Progenitor cell of endocrine pancreas (in vitro differentiated cells): ENCODE measurements around the gene CCM2L. TPM values are rescaled to one million over a fixed set of nuclear protein-coding genes. Genes with fewer than 3 reads are reported as not detected.

Source experiments
- DNase-seq: peaks from one replicate; pipeline ENCODE4 v3.0.0; 2021; ENCODE audit warnings: low spot score; ENCODE audit not compliant: unreplicated experiment
- H3K27ac Mint-ChIP-seq: 2 replicates; pipeline ENCODE4 v1.8.0; 2021; ENCODE audit warnings: mild to moderate bottlenecking, moderate library complexity, mixed read lengths
- H3K27me3 Mint-ChIP-seq: 2 replicates; pipeline ENCODE4 v1.8.0; 2021; ENCODE audit warnings: mixed read lengths
- H3K36me3 Mint-ChIP-seq: 2 replicates; pipeline ENCODE4 v1.8.0; 2022; ENCODE audit warnings: mixed read lengths; ENCODE audit not compliant: insufficient read depth
- H3K4me1 Mint-ChIP-seq: 2 replicates; pipeline ENCODE4 v1.8.0; 2021; ENCODE audit warnings: low read depth, mixed read lengths
- H3K4me3 Mint-ChIP-seq: 2 replicates; pipeline ENCODE4 v1.8.0; 2021; ENCODE audit warnings: low read depth, mild to moderate bottlenecking, moderate library complexity, mixed read lengths
- H3K9me3 Mint-ChIP-seq: 2 replicates; pipeline ENCODE4 v1.8.0; 2021; ENCODE audit warnings: low read depth, mixed read lengths
- total RNA-seq: library from RNA; stranded (reverse); gene quantifications from 2 replicates; pipeline ENCODE4 v1.2.1, GENCODE V29; 2021
- TF ChIP-seq, protein P1 (sequence below): fragments of 200-600 bp; sonication (generic); IDR thresholded peaks from one replicate; pipeline ENCODE4 v1.5.0; 2021; ENCODE audit warnings: antibody characterized with exemption, mild to moderate bottlenecking; ENCODE audit not compliant: unreplicated experiment

Gene CCM2L
- total RNA-seq, 1 donor from 2014 or later, result 1.3 TPM

DNA sequence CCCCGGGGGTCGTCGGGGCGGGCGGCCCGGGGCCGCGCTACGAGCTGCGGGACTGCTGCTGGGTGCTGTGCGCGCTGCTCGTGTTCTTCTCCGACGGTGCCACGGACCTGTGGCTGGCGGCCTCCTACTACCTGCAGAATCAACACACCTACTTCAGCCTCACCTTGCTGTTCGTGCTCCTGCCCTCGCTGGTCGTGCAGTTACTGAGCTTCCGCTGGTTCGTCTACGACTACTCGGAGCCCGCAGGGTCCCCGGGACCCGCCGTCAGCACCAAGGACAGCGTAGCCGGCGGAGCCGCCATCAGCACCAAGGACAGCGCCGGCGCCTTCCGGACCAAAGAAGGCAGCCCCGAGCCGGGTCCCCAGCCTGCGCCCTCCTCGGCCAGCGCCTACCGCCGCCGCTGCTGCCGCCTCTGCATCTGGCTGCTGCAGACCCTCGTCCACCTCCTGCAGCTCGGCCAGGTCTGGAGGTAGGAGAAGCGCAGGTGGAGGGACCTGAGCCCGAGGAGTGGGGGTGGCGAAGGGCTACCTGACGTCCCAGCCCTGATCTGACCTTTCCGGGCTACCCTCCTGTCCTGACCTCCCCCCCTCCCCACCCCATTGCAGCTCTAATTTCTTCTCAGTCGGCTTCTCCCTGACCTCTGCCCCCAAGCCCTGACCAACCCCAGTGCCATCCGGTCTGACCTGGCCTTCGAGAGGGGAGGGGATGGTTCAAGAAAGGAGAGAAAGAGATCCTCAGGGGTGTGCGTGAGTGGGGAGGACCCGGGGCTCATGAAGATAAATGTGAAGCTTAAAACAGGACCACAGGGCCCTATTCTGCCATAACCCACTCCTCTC, 41.7 kb upstream of the CCM2L start:
- TF ChIP-seq, protein P1, sequence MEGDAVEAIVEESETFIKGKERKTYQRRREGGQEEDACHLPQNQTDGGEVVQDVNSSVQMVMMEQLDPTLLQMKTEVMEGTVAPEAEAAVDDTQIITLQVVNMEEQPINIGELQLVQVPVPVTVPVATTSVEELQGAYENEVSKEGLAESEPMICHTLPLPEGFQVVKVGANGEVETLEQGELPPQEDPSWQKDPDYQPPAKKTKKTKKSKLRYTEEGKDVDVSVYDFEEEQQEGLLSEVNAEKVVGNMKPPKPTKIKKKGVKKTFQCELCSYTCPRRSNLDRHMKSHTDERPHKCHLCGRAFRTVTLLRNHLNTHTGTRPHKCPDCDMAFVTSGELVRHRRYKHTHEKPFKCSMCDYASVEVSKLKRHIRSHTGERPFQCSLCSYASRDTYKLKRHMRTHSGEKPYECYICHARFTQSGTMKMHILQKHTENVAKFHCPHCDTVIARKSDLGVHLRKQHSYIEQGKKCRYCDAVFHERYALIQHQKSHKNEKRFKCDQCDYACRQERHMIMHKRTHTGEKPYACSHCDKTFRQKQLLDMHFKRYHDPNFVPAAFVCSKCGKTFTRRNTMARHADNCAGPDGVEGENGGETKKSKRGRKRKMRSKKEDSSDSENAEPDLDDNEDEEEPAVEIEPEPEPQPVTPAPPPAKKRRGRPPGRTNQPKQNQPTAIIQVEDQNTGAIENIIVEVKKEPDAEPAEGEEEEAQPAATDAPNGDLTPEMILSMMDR, result no peak
- Mint-ChIP-seq H3K9me3 (no peaks in the 10 kb centered on the region), H3K36me3 (no peaks in the 10 kb centered on the region), H3K27ac (no peak overlapping the region), H3K4me1 (peaks cover 6% of the 10 kb centered on the region), H3K27me3 (peaks cover 73% of the 10 kb centered on the region), H3K4me3 (peak overlapping the region; percentile 85)
- peak; percentile 100 for DNase-seq

DNA sequence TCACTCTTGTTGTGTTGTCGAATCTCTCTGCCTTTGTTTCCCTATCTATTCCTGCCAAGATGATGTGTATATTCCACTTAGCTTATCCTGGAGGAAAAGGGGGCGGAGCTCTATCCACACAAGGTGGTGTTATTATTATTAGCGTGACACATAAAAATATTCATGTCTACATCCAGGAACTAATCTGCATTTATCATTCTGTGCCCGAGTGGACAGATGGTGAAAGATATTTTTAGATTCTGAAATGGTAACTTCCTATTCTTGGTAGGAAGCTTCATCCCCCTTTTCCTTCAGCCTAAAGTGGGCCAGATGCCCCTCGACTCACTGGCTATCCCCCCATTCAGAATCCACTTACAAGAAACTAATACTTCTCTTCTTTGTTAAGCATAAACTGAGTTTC, 40.2 kb upstream of the CCM2L start:
- H3K4me3 Mint-ChIP-seq, result no peak overlapping the region
- peaks cover 64% of the 10 kb centered on the region for H3K27me3 Mint-ChIP-seq
- H3K9me3 Mint-ChIP-seq, result no peaks in the 10 kb centered on the region
- TF ChIP-seq, protein P1, result no peak
- DNase-seq, result no peak
- no peaks in the 10 kb centered on the region for H3K36me3 Mint-ChIP-seq
- H3K27ac Mint-ChIP-seq, result no peak overlapping the region
- peaks cover 6% of the 10 kb centered on the region for H3K4me1 Mint-ChIP-seq

GRCh38 chr20:31972471-31973021, 37.7 kb upstream of the CCM2L start:
- DNase-seq, result no peak
- peaks cover 10% of the 10 kb centered on the region for H3K4me1 Mint-ChIP-seq
- no peaks in the 10 kb centered on the region for H3K9me3 Mint-ChIP-seq
- H3K36me3 Mint-ChIP-seq, result no peaks in the 10 kb centered on the region
- TF ChIP-seq, protein P1, result no peak
- no peak overlapping the region for H3K4me3 Mint-ChIP-seq
- peaks cover 49% of the 10 kb centered on the region for H3K27me3 Mint-ChIP-seq
- no peak overlapping the region for H3K27ac Mint-ChIP-seq

- Mint-ChIP-seq H3K36me3 (no peaks in the 10 kb centered on the region), H3K4me3 (no peak overlapping the region), H3K27me3 (peaks cover 39% of the 10 kb centered on the region), H3K9me3 (no peaks in the 10 kb centered on the region), H3K4me1 (peaks cover 8% of the 10 kb centered on the region), H3K27ac (no peak overlapping the region)
- TF ChIP-seq, protein P1, result no peak
- DNase-seq, result no peak
Measured at GRCh38 chr20:31974296-31974695, 35.9 kb upstream of the CCM2L start.

GRCh38 chr20:31974951-31975487, 35.2 kb upstream of the CCM2L start:
- Mint-ChIP-seq H3K9me3 (no peaks in the 10 kb centered on the region), H3K36me3 (no peaks in the 10 kb centered on the region), H3K4me3 (no peak overlapping the region), H3K4me1 (peaks cover 8% of the 10 kb centered on the region), H3K27ac (no peak overlapping the region), H3K27me3 (peaks cover 32% of the 10 kb centered on the region)
- TF ChIP-seq, protein P1, result no peak
- DNase-seq, result no peak
